ENCODE measurements around the gene LDLR. TPM values are rescaled to one million over a fixed set of nuclear protein-coding genes. Genes with fewer than 3 reads are reported as not detected.

The LDLR gene
- total and polyA plus RNA-seq, 2 of the 4 experiments (the other 2 are of a cell fraction), result 45.2 to 53.8 TPM

GRCh38 chr19:11154683-11155047 is 65.4 kb downstream of the LDLR start:
- intact Hi-C loops (cut with micrococcal nuclease), result no loop called here
- H3K4ac ChIP-seq (ENCODE audit: low read depth, low read length), result peak overlapping the region; percentile 58

More at GRCh38 chr19:11154683-11155047, 65.4 kb downstream of the LDLR start:
- no peaks in the 10 kb centered on the region for H3K27me3 ChIP-seq (ENCODE audit: control insufficient read depth, insufficient read depth, low read length)
- H3K27ac ChIP-seq (ENCODE audit: insufficient read depth, low read length), result no peak overlapping the region; the same call in 1 of the 2 replicates
- H2BK5ac ChIP-seq (ENCODE audit: low read depth, low read length, poor library complexity, severe bottlenecking), result no peak overlapping the region
- H3K79me1 ChIP-seq (ENCODE audit: low read depth in 1 of 2, low read length in 2 of 2), result peaks cover 16 to 36% of the 10 kb centered on the region in 2 experiments
- no peaks in the 10 kb centered on the region for H4K20me1 ChIP-seq (ENCODE audit: insufficient read depth, low read length)
- H2AK9ac ChIP-seq (replicated peaks; ENCODE audit: low read depth, low read length, poor library complexity), result no peak overlapping the region
- ATAC-seq (ENCODE audit: low read depth), result no peak
- H3K9ac ChIP-seq (ENCODE audit: low read depth, low read length), result peak overlapping the region; percentile 52; the same call in 1 of the 2 replicates
- in situ Hi-C loops (cut with MboI; ENCODE audit: low sequenced_read_pairs), result no loop called here
- TF ChIP-seq MAFK (IDR thresholded peaks at IDR 0.05; ENCODE audit: low read depth, low read length), result no peak
- peak overlapping the region; percentile 6; the same call in 1 of the 2 replicates for H3K4me2 ChIP-seq (ENCODE audit: low read depth, low read length)
- H3K4me3 ChIP-seq (ENCODE audit: insufficient read depth, low read depth, low read length), result no peak overlapping the region; the same call in 1 of the 2 replicates
- H3K23ac ChIP-seq (ENCODE audit: low read depth, low read length), result peak overlapping the region; percentile 76
- H4K5ac ChIP-seq (ENCODE audit: low read depth, low read length), result peak overlapping the region; percentile 1; the same call in 1 of the 2 replicates
- no peak for DNase-seq
- peaks cover 22% of the 10 kb centered on the region for H3K4me1 ChIP-seq (ENCODE audit: control insufficient read depth, insufficient read depth, low read length)
- peak overlapping the region; percentile 77 for H3K14ac ChIP-seq (replicated peaks; ENCODE audit: low read depth, low read length)
- no peak overlapping the region for H3K18ac ChIP-seq (ENCODE audit: low read depth, low read length)
- 0% methylated on average over 1 of the region's 6 CpGs; no CpG with 5 or more reads in 1 of the 2 experiments for WGBS, 2 experiments (ENCODE audit: extremely low coverage in 2 of 2, insufficient read length in 1 of 2)
- peaks cover 5% of the 10 kb centered on the region; the same call in 1 of the 2 replicates for H3K9me1 ChIP-seq (ENCODE audit: insufficient read depth, low read length)
- no peak overlapping the region for H4K91ac ChIP-seq (ENCODE audit: insufficient read depth, low read depth, low read length)
- no peak overlapping the region for H2BK20ac ChIP-seq (ENCODE audit: low read depth, low read length)
- no peaks in the 10 kb centered on the region for H3K36me3 ChIP-seq (ENCODE audit: control insufficient read depth, insufficient read depth, low read length)
- POLR2A ChIA-PET (ENCODE audit: unreplicated experiment), result no interaction called here
- peak overlapping the region; percentile 18 for H2AK5ac ChIP-seq (ENCODE audit: low read depth, low read length)
- H3K56ac ChIP-seq (ENCODE audit: extremely low read depth, insufficient read depth, low read length), result no peak overlapping the region
- H4K8ac ChIP-seq (ENCODE audit: low read depth in 2 of 2, low read length in 2 of 2), result peak overlapping the region; percentile 16 to 50; a peak in 1 of 4 replicates
- H2BK120ac ChIP-seq (ENCODE audit: low read depth, low read length), result no peak overlapping the region
- H3K9me3 ChIP-seq (ENCODE audit: control insufficient read depth, insufficient read depth, low read length), result no peaks in the 10 kb centered on the region
- CTCF ChIA-PET, result interaction anchor here (0.6 kb wide), 1 partner anchor 391 kb away, joined by 3 read pairs; no protein-coding TSS in a partner anchor
- BruUV-seq (replicated peaks), result no TSS peak
- peak overlapping the region; percentile 34 for H2AFZ ChIP-seq (replicated peaks; ENCODE audit: low read length, poor library complexity)
- H2BK15ac ChIP-seq (ENCODE audit: low read depth, low read length), result peak overlapping the region; percentile 51; the same call in 1 of the 3 replicates
- dilution Hi-C loops (cut with HindIII; ENCODE audit: low sequenced_read_pairs, unreplicated experiment), result no loop called here
